Heart left ventricle (tissue), 13 donors: Measurements from ENCODE around the gene TNP1.

Source experiments
- POLR2A ChIP-seq, 2 donors: fragments of 450-650 bp; IDR thresholded peaks; one replicate each; pipeline ENCODE4 v1.6.1; 2017; ENCODE audit warnings: antibody characterized with exemption in 2 of 2, mild to moderate bottlenecking in 2 of 2, moderate library complexity in 2 of 2
- TF ChIP-seq, protein P1 (sequence below), 12 donors: fragments of 200-600 bp; sonication (generic) in 4 of 12; IDR thresholded peaks; one replicate each; pipeline versions ENCODE4 v1.5.0 to v1.8.0; 2018 to 2022; ENCODE audit warnings: antibody characterized with exemption in 12 of 12, mild to moderate bottlenecking in 5 of 12
- donor health status: ischemic (EF 13 %, LVEDD 7.1; RV severe dilation, severe dysfunction).
- donor health status: DM: no; HTN: yes; CAD: no.
- donor health status: DM: no; HTN: no; CAD: no.
- donor health status: ischemic (EF 25% LVEDD 6.9; RV normal size, moderate dysfunction).
- donor health status: ischemic (EF 25% LVEDD 5.7; RV mildly dilated, moderate dysfunction).
- donor health status: ischemic (EF 35%, LVEDD 5.7; RV mildly dilated, moderate dysfunction).
- donor health status: nonischemic (EF 11% LVEDD 7.7; RV severe dilation, severe dysfunction).
- donor health status: DM: yes; HTN: yes; CAD: no.
- donor health status: PGD.
- donor health status: ischemic (EF 29% LVEDD 5.4; RV normal size, mild dysfunction).
- donor health status: nonischemic (EF 23%, LVEDD 6.1; RV moderate dilation, normal function).

DNA sequence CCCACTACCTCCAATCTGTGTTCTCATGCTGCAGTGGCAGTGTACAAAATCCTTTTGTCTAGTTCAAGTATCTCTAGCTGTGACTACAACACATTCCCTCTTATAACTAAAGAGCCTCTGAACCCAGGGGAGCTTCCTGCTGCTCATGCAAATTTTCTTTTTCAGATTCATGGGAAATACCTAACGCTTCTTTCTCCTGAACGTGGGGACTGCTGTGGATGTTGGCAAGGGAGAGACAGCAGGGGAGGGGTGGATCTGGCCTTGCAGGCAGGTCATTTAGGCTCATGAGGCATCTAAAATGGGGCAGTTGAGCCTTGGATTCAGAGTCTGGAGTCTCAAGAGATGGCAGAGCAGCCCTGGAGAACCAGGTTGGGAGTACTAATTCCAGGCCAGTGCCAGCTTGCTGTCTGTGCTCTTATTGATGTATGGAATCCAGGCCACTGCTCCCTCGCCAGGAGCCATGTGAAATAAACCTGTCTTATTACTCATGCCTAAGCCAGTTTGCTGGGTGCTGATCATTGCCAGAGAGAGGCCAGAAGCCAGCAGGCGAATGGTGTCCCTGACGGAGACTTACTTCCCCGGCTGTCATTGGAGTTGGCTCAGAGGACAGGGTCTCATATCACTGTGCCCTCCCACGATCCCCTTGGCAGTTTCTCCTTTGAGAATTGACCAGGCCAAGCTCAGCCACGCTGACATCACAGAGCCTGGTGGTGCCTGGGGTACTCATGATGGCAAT lies 29.2 kb upstream of the TNP1 start:
- TF ChIP-seq, protein P1, sequence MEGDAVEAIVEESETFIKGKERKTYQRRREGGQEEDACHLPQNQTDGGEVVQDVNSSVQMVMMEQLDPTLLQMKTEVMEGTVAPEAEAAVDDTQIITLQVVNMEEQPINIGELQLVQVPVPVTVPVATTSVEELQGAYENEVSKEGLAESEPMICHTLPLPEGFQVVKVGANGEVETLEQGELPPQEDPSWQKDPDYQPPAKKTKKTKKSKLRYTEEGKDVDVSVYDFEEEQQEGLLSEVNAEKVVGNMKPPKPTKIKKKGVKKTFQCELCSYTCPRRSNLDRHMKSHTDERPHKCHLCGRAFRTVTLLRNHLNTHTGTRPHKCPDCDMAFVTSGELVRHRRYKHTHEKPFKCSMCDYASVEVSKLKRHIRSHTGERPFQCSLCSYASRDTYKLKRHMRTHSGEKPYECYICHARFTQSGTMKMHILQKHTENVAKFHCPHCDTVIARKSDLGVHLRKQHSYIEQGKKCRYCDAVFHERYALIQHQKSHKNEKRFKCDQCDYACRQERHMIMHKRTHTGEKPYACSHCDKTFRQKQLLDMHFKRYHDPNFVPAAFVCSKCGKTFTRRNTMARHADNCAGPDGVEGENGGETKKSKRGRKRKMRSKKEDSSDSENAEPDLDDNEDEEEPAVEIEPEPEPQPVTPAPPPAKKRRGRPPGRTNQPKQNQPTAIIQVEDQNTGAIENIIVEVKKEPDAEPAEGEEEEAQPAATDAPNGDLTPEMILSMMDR (IDR thresholded peaks at IDR 0.05), result no peak
- TF ChIP-seq POLR2A (IDR thresholded peaks at IDR 0.05), result no peak
